ENCODE data around the gene SCUBE1. TPM values are rescaled to one million over a fixed set of nuclear protein-coding genes. Genes with fewer than 3 reads are reported as not detected.

Gene SCUBE1
- total and polyA plus RNA-seq, 2 of the 4 experiments (the other 2 are of a cell fraction): not detected

DNA sequence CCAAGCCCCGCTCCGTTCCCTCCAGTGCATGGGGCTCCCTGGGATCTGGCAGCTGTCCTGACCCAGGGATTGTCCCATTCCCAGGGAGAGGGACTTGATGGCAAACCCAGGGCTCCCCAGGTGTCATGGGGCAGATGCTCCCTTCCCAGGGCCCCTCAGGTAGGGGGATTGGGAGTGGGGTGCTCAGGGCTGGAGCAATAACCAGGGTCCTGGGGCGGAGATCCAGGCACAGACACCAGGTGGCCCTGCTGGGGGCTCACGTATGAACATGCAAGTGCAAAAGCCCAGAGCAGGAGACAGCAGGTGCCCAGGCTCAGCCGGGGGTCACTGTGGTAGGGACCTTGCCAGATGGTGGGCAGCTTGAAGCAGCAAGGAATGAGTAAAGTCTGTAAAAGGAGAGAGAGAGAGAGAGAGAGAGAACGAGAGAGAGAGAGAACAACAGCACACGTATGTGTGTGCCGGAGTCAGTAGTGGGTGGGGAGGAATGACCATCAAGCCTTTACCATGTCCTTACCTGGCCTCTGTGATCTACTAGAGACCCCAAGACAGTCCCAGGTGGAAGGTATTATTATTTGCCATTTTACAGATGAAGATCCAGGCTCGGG lies 49.3 kb upstream of the SCUBE1 start:
- H2AK5ac ChIP-seq (ENCODE audit: low read depth, low read length): no peak overlapping the region
- no peaks in the 10 kb centered on the region for H4K20me1 ChIP-seq (ENCODE audit: insufficient read depth, low read length)
- 79% methylated on average over 4 of the region's 9 CpGs; no CpG with 5 or more reads in 1 of the 2 experiments for WGBS, 2 experiments (ENCODE audit: extremely low coverage in 2 of 2, insufficient read length in 1 of 2)
- CTCF ChIA-PET: interaction anchor here (0.6 to 1.5 kb wide), 2 partner anchors 11 to 404 kb away, joined by 3 to 4 read pairs; no protein-coding TSS in a partner anchor
- no peak for ATAC-seq (ENCODE audit: low read depth)
- H3K4me1 ChIP-seq (ENCODE audit: control insufficient read depth, insufficient read depth, low read length): no peaks in the 10 kb centered on the region
- H4K8ac ChIP-seq (ENCODE audit: low read depth in 2 of 2, low read length in 2 of 2): no peak overlapping the region
- intact Hi-C loops (cut with micrococcal nuclease): no loop called here
- in situ Hi-C loops (cut with MboI; ENCODE audit: low sequenced_read_pairs): loop anchor here (25.0 kb wide), 1 partner anchor 1245 kb away; no protein-coding TSS in a partner anchor
- no peaks in the 10 kb centered on the region for H3K79me1 ChIP-seq (ENCODE audit: low read depth in 1 of 2, low read length in 2 of 2)
- H2BK20ac ChIP-seq (ENCODE audit: low read depth, low read length): no peak overlapping the region
- H3K36me3 ChIP-seq (ENCODE audit: control insufficient read depth, insufficient read depth, low read length): no peaks in the 10 kb centered on the region
- dilution Hi-C loops (cut with HindIII; ENCODE audit: low sequenced_read_pairs, unreplicated experiment): no loop called here
- no peak overlapping the region for H2AFZ ChIP-seq (replicated peaks; ENCODE audit: low read length, poor library complexity)
- H3K27ac ChIP-seq (ENCODE audit: insufficient read depth, low read length): no peak overlapping the region
- no peak overlapping the region for H3K18ac ChIP-seq (ENCODE audit: low read depth, low read length)
- POLR2A ChIA-PET (ENCODE audit: unreplicated experiment): no interaction called here
- no peak overlapping the region for H3K4me2 ChIP-seq (ENCODE audit: low read depth, low read length)
- H3K4me3 ChIP-seq (ENCODE audit: insufficient read depth, low read depth, low read length): no peak overlapping the region
- no peaks in the 10 kb centered on the region for H3K9me3 ChIP-seq (ENCODE audit: control insufficient read depth, insufficient read depth, low read length)
- H2BK5ac ChIP-seq (ENCODE audit: low read depth, low read length, poor library complexity, severe bottlenecking): no peak overlapping the region
- H3K9me1 ChIP-seq (ENCODE audit: insufficient read depth, low read length): no peaks in the 10 kb centered on the region
- no peak overlapping the region for H3K23ac ChIP-seq (ENCODE audit: low read depth, low read length)
- no peak overlapping the region for H4K5ac ChIP-seq (ENCODE audit: low read depth, low read length)
- no peak overlapping the region for H2AK9ac ChIP-seq (replicated peaks; ENCODE audit: low read depth, low read length, poor library complexity)
- no peak overlapping the region for H2BK120ac ChIP-seq (ENCODE audit: low read depth, low read length)
- peaks cover 13% of the 10 kb centered on the region; the same call in 1 of the 2 replicates for H3K27me3 ChIP-seq (ENCODE audit: control insufficient read depth, insufficient read depth, low read length)
- no peak overlapping the region for H4K91ac ChIP-seq (ENCODE audit: insufficient read depth, low read depth, low read length)
- DNase-seq: no peak
- no TSS peak for BruUV-seq (replicated peaks)
- H3K9ac ChIP-seq (ENCODE audit: low read depth, low read length): no peak overlapping the region
- H2BK15ac ChIP-seq (ENCODE audit: low read depth, low read length): no peak overlapping the region
- no peak overlapping the region for H3K4ac ChIP-seq (ENCODE audit: low read depth, low read length)
- no peak overlapping the region for H3K14ac ChIP-seq (replicated peaks; ENCODE audit: low read depth, low read length)
- H3K56ac ChIP-seq (ENCODE audit: extremely low read depth, insufficient read depth, low read length): no peak overlapping the region
- TF ChIP-seq NFE2L2 (IDR thresholded peaks at IDR 0.05; ENCODE audit: low read depth, low read length) (no peak), RAD21 (IDR thresholded peaks at IDR 0.05; ENCODE audit: low read length) (no peak), FOS (IDR thresholded peaks at IDR 0.05; ENCODE audit: low read depth, low read length) (no peak), MXI1 (IDR thresholded peaks at IDR 0.05; ENCODE audit: borderline replicate concordance, low read depth, low read length) (no peak), BHLHE40 (IDR thresholded peaks at IDR 0.05; ENCODE audit: low read depth, low read length) (no peak), CEBPB (IDR thresholded peaks at IDR 0.05; ENCODE audit: low read depth, low read length) (no peak), MAZ (IDR thresholded peaks at IDR 0.05; ENCODE audit: borderline replicate concordance, low read depth, low read length) (no peak), POLR2A (IDR thresholded peaks at IDR 0.05; ENCODE audit: low read depth, low read length) (no peak), MAFK (IDR thresholded peaks at IDR 0.05; ENCODE audit: low read depth, low read length) (no peak), CHD1 (IDR thresholded peaks at IDR 0.05; ENCODE audit: low read depth, low read length) (no peak), RFX5 (IDR thresholded peaks at IDR 0.05; ENCODE audit: low read depth, low read length) (no peak), SMC3 (IDR thresholded peaks at IDR 0.05; ENCODE audit: low read depth, low read length) (no peak), RCOR1 (IDR thresholded peaks at IDR 0.05; ENCODE audit: insufficient replicate concordance, low read length) (no peak)
- TF ChIP-seq, protein P1, sequence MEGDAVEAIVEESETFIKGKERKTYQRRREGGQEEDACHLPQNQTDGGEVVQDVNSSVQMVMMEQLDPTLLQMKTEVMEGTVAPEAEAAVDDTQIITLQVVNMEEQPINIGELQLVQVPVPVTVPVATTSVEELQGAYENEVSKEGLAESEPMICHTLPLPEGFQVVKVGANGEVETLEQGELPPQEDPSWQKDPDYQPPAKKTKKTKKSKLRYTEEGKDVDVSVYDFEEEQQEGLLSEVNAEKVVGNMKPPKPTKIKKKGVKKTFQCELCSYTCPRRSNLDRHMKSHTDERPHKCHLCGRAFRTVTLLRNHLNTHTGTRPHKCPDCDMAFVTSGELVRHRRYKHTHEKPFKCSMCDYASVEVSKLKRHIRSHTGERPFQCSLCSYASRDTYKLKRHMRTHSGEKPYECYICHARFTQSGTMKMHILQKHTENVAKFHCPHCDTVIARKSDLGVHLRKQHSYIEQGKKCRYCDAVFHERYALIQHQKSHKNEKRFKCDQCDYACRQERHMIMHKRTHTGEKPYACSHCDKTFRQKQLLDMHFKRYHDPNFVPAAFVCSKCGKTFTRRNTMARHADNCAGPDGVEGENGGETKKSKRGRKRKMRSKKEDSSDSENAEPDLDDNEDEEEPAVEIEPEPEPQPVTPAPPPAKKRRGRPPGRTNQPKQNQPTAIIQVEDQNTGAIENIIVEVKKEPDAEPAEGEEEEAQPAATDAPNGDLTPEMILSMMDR (conservative IDR thresholded peaks at IDR 0.05; ENCODE audit: low read depth, low read length): no peak
- TF ChIP-seq, protein P2, sequence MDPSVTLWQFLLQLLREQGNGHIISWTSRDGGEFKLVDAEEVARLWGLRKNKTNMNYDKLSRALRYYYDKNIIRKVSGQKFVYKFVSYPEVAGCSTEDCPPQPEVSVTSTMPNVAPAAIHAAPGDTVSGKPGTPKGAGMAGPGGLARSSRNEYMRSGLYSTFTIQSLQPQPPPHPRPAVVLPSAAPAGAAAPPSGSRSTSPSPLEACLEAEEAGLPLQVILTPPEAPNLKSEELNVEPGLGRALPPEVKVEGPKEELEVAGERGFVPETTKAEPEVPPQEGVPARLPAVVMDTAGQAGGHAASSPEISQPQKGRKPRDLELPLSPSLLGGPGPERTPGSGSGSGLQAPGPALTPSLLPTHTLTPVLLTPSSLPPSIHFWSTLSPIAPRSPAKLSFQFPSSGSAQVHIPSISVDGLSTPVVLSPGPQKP (IDR thresholded peaks at IDR 0.05; ENCODE audit: borderline replicate concordance, low read depth, low read length): no peak
- TF ChIP-seq, protein P3, sequence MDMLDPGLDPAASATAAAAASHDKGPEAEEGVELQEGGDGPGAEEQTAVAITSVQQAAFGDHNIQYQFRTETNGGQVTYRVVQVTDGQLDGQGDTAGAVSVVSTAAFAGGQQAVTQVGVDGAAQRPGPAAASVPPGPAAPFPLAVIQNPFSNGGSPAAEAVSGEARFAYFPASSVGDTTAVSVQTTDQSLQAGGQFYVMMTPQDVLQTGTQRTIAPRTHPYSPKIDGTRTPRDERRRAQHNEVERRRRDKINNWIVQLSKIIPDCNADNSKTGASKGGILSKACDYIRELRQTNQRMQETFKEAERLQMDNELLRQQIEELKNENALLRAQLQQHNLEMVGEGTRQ (IDR thresholded peaks at IDR 0.05; ENCODE audit: low read depth, low read length): no peak

All from IMR-90 (cell line).